Panc1 (cell line): ENCODE results near the gene KHDRBS1.

ENCODE experiments used
- CTCF ChIP-seq: fragments of 450-650 bp; IDR thresholded peaks from 2 replicates; pipeline ENCODE4 v1.5.1; 2017; ENCODE audit warnings: mild to moderate bottlenecking
- POLR2AphosphoS5 ChIP-seq: IDR thresholded peaks from 2 replicates; pipeline ENCODE4 v1.6.1; 2012; ENCODE audit warnings: mild to moderate bottlenecking, low read depth, low read length, moderate library complexity

GRCh38 chr1:32023351-32023750 is 9.7 kb downstream of the KHDRBS1 start:
- TF ChIP-seq CTCF: no peak
- no peak for TF ChIP-seq POLR2AphosphoS5
